Dermis microvascular lymphatic vessel endothelial cell (primary cell): ENCODE measurements around the gene FAM43A. TPM values are rescaled to one million over a fixed set of nuclear protein-coding genes. Genes with fewer than 3 reads are reported as not detected.

Experiments
- DNase-seq, 2 donors: peaks; one replicate each; pipeline versions ENCODE4 v3.0.0 to v3.0.0-alpha.2; 2010; ENCODE audit warnings: low read depth in 2 of 2
- total RNA-seq: library from RNA; depleted of rRNA; stranded (reverse); fragments of >200 nt; gene quantifications from 2 replicates; pipeline ENCODE4 v1.2.1, GENCODE V29; 2014

FAM43A gene
- 80.7 and 186 TPM in 2 replicates for total RNA-seq

- DNase-seq, result peak; percentile 87 to 95
Measured at GRCh38 chr3:194685718-194686413, at the start of gene FAM43A. Gene FAM43A (plus strand): TSS chr3:194685883. CDS start chr3:194686827, 944 bp downstream.

- DNase-seq, result no peak
Measured at GRCh38 chr3:194637066-194637465, 48.6 kb upstream of the FAM43A start.

GRCh38 chr3:194637541-194638400 lies 47.9 kb upstream of the FAM43A start:
- DNase-seq, result no peak

- no peak for DNase-seq
Measured at GRCh38 chr3:194638991-194639605, 46.6 kb upstream of the FAM43A start.

- peak; percentile 46 to 82 for DNase-seq
Measured at GRCh38 chr3:194640829-194641228, 44.9 kb upstream of the FAM43A start.

GRCh38 chr3:194642769-194643168 lies 42.9 kb upstream of the FAM43A start:
- no peak for DNase-seq

- no peak for DNase-seq
Measured at GRCh38 chr3:194647747-194648146, 37.9 kb upstream of the FAM43A start.

- DNase-seq, result no peak
Measured at GRCh38 chr3:194654443-194654842, 31.2 kb upstream of the FAM43A start.

GRCh38 chr3:194657439-194657838 lies 28.2 kb upstream of the FAM43A start:
- no peak for DNase-seq

GRCh38 chr3:194658477-194659242 lies 27.0 kb upstream of the FAM43A start:
- peak in 1 of 2 donors; percentile 83 for DNase-seq

GRCh38 chr3:194659778-194660177 lies 25.9 kb upstream of the FAM43A start:
- DNase-seq, result no peak

GRCh38 chr3:194661374-194661773 lies 24.3 kb upstream of the FAM43A start:
- DNase-seq, result peak in 1 of 2 donors; percentile 80

- DNase-seq, result no peak
Measured at GRCh38 chr3:194661946-194662345, 23.7 kb upstream of the FAM43A start.

GRCh38 chr3:194664857-194665256 lies 20.8 kb upstream of the FAM43A start:
- DNase-seq, result peak in 1 of 2 donors; percentile 87

GRCh38 chr3:194667363-194667762 lies 18.3 kb upstream of the FAM43A start:
- peak in 1 of 2 donors; percentile 18 for DNase-seq

- DNase-seq, result peak; percentile 20 to 52
Measured at GRCh38 chr3:194671511-194671899, 14.2 kb upstream of the FAM43A start.

GRCh38 chr3:194671900-194672808 lies 13.5 kb upstream of the FAM43A start, which contains the start of gene LSG1:
Gene LSG1 (minus strand): TSS chr3:194672191. CDS start chr3:194672162, 29 bp downstream.
- DNase-seq, result peak; percentile 96

GRCh38 chr3:194672876-194673275 lies 12.8 kb upstream of the FAM43A start:
- DNase-seq, result peak in 1 of 2 donors; percentile 52

- no peak for DNase-seq
Measured at GRCh38 chr3:194673761-194674160, 11.9 kb upstream of the FAM43A start.

GRCh38 chr3:194675081-194675640 lies 10.5 kb upstream of the FAM43A start:
- no peak for DNase-seq
